Tibial nerve (tissue), 4 donors: ENCODE measurements around the gene PRRG4.

ENCODE experiments used
- EP300 ChIP-seq, 2 donors: sonication (generic); formaldehyde crosslinking; IDR thresholded peaks; one replicate each; pipeline ENCODE4 v1.6.1; 2017; ENCODE audit warnings: antibody characterized with exemption in 2 of 2, mild to moderate bottlenecking in 1 of 2
- POLR2A ChIP-seq, 2 donors: fragments of 450-650 bp; IDR thresholded peaks; one replicate each; pipeline ENCODE4 v1.6.1; 2017; ENCODE audit warnings: antibody characterized with exemption in 2 of 2, mild to moderate bottlenecking in 2 of 2, moderate library complexity in 2 of 2
- TF ChIP-seq, protein P1 (sequence below), 5 experiments: fragments of 200-600 bp in 3 of 5; fragments of 450-650 bp in 2 of 5; sonication (generic) in 3 of 5; IDR thresholded peaks; one replicate each; pipeline ENCODE4 v1.5.1; 2016 to 2019; ENCODE audit warnings: antibody characterized with exemption in 5 of 5, mild to moderate bottlenecking in 3 of 5, moderate library complexity in 2 of 5

DNA sequence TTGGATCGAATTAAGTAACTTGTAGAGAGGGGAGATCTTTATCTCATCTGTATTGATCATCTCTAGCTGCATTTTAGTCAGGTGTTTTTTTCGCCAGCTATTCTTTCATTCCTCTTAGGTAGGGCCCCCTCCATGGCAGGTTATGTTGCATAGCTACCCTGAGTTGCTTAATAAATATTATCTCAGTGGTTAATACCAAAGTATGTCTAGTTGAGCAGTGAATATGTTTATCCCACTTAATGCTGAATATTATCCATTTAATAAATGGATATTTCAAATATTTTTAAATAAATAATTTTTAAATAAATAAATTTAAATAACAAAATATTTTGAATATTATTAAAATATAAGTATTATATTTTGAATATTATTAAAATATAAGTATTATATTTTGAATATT is 9.6 kb downstream of the PRRG4 start:
- TF ChIP-seq, protein P1, sequence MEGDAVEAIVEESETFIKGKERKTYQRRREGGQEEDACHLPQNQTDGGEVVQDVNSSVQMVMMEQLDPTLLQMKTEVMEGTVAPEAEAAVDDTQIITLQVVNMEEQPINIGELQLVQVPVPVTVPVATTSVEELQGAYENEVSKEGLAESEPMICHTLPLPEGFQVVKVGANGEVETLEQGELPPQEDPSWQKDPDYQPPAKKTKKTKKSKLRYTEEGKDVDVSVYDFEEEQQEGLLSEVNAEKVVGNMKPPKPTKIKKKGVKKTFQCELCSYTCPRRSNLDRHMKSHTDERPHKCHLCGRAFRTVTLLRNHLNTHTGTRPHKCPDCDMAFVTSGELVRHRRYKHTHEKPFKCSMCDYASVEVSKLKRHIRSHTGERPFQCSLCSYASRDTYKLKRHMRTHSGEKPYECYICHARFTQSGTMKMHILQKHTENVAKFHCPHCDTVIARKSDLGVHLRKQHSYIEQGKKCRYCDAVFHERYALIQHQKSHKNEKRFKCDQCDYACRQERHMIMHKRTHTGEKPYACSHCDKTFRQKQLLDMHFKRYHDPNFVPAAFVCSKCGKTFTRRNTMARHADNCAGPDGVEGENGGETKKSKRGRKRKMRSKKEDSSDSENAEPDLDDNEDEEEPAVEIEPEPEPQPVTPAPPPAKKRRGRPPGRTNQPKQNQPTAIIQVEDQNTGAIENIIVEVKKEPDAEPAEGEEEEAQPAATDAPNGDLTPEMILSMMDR (IDR thresholded peaks at IDR 0.05): no peak
- TF ChIP-seq POLR2A (IDR thresholded peaks at IDR 0.05) (no peak), EP300 (IDR thresholded peaks at IDR 0.05) (no peak)
